ENCODE data around the gene KIF6.

Gene KIF6

DNA sequence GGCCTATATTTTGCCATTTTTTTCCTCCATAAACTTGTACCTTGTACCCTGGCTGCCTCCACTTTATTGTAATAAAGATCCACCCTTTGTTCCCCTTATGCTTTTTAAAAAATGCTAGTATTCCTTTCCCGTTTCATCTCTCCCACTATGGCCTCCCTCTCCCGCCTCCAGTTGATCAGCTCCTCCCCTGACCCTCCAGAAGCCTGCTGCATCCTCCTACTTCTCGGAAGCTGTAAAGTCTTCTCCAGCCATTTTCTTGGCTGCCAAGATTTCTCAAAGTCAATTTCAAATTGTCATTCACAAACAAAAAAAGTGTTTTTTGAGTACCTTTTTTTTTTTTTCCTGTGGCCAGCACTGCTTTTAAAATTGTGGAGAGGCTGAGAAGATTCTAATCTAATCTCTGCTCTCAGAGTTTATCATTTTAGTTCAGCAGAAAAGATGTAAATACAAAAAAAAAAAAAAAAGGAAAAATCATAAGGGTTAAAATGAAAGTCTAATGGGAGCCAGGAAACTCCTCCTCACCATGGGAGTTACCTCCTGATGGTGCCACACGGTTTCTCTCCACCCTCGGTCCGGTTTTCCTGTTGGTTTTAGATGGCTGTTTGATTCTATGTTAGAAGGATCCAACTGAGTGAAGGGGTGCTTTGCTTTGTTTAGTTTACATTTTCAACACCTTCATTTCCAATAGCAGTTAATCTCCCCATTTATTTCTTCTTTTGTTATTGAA lies 299.7 kb downstream of the KIF6 start:
- no peak for DNase-seq (ENCODE audit: low spot score)
- H3K27ac ChIP-seq = no peak overlapping the region
- TF ChIP-seq, protein P1, sequence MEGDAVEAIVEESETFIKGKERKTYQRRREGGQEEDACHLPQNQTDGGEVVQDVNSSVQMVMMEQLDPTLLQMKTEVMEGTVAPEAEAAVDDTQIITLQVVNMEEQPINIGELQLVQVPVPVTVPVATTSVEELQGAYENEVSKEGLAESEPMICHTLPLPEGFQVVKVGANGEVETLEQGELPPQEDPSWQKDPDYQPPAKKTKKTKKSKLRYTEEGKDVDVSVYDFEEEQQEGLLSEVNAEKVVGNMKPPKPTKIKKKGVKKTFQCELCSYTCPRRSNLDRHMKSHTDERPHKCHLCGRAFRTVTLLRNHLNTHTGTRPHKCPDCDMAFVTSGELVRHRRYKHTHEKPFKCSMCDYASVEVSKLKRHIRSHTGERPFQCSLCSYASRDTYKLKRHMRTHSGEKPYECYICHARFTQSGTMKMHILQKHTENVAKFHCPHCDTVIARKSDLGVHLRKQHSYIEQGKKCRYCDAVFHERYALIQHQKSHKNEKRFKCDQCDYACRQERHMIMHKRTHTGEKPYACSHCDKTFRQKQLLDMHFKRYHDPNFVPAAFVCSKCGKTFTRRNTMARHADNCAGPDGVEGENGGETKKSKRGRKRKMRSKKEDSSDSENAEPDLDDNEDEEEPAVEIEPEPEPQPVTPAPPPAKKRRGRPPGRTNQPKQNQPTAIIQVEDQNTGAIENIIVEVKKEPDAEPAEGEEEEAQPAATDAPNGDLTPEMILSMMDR (IDR thresholded peaks at IDR 0.05) = no peak
- H3K4me3 ChIP-seq = no peak overlapping the region

DNA sequence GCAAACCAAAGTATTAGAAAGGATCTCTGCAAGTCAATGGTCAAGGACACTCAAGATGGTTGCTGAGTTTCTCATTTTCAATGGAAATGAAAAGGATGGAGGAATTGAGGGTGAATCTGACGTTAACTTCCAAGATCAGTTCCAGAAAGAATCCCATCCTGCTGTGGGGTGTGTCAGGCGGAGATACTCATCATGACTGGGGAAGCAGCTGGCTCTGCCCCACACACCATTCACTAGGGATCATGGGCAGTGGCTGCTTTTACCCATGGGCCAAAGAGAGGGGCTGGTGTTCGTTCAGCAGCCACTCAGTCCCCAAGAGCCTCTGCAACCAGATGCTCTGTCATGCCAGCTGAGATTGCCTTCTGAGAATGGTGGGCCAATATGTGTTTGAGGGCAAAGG lies 300.4 kb downstream of the KIF6 start:
- DNase-seq (ENCODE audit: low spot score) = no peak
- no peak overlapping the region for H3K4me3 ChIP-seq
- TF ChIP-seq, protein P1 (IDR thresholded peaks at IDR 0.05) = no peak
- no peak overlapping the region for H3K27ac ChIP-seq

DNA sequence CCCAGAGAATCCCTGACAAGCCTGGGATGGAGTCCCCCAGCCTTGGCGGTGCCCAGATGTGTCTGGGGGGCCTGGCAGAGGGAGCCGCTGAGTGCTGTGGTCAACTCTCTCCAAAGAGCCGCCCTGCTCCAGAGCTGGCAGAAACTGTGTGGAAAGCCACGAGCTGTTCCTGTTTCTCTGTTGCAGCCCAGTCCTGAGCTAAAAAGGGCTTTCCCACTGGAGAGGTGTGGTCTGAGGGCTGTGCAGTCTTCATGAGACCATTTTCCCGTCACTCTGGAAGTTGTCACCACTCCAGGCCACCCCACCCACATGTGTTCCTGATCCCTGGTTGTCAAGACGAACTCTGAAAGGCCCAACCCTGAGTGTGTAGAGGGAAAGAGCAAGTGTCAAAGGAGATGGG lies 303.0 kb downstream of the KIF6 start:
- TF ChIP-seq, protein P1 (IDR thresholded peaks at IDR 0.05) = no peak
- no peak for DNase-seq (ENCODE audit: low spot score)
- Histone ChIP-seq H3K27ac (peak overlapping the region; percentile 52 to 74), H3K4me3 (no peak overlapping the region)

DNA sequence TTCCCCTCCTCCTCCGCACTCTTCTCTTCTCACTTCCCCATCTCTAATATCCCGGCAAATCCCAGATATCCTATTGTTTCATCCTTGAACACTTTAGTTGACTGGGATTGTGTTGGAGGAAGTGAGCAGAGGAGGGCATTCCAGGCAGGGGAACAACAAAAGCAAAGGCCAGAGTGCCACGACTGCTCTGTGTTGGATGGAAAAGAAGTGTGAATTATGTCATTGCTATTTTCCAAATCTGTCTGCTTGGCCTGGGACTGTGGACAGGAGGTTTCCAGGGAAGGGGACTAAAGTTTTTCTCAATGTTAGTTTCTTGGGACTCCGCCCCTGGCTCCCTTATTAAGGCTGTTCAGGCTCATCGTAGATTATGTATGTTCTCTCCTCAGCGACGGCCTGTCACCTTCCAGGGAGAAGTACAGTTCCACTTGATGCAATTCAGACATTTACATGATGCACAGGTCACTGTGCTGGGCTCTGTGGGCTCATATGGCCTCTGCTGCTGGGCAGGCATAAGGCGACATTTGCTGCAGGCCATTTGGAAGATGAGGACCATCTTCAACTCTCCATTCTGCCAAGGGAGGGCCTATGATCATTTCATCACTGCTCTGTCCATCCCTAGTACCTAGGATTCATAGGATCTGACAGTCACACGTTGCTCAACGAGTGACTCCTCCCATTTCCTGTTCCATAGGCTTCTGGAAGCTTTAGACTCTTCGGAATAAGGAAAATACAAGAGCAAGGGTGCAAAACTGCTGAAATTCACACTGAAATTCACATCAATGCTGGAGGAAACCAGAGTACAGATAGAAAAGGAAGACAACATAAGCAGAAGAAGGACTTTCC lies 303.6 kb downstream of the KIF6 start:
- peak overlapping the region; percentile 60 to 74 for H3K27ac ChIP-seq
- TF ChIP-seq, protein P1 (IDR thresholded peaks at IDR 0.05) = no peak

DNA sequence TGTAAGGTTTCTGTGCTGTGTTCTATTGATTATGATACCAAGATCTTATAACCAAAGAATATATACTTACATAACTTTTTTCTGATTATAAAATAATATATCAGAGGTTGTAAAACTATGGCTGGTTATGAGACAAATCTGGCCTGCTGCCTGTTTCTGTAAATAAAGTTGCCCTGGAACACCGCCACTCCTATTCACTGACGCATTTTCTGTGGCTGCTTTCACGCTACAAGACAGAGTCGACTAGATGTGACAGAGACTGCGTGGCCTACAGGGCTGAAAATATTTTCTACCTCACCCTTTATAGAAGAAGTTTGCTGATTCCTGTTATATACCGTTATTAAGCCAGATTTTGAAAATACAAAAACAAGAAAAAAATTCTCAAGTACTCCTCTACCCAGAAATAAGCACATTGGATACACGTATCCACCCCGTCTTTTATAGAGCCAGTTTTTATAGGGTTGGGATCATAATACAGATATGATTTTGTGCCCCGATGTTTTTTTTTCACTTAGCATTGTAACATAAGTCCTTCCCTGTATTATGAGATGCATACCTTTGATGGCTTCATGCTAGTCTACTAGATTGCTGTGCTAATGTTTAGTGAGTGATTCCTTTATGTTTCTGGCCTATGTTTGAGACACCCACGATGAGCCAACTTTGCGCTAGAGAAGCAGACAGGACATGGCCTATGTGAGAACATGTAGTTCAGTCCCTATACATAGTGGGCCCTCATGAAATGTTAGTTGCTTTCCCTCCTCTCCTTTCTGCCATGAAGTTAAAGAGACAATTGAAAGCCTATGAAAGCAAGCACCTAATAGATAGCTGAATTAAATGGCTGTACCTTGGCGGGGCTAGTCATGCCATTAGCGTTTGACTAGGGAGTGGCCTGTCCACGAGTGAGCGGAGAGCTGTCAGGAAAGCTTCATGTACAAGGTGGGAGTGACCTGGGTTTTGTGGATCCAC lies 304.6 kb downstream of the KIF6 start:
- DNase-seq (ENCODE audit: low spot score) = no peak
- TF ChIP-seq, protein P1 (IDR thresholded peaks at IDR 0.05) = no peak
- Histone ChIP-seq H3K27ac (peak overlapping the region; percentile 30 to 60), H3K4me3 (no peak overlapping the region)

More for the DNA sequence above, 303.6 kb downstream of the KIF6 start:
- no peak overlapping the region for H3K4me3 ChIP-seq
- DNase-seq (ENCODE audit: low spot score) = no peak

DNA sequence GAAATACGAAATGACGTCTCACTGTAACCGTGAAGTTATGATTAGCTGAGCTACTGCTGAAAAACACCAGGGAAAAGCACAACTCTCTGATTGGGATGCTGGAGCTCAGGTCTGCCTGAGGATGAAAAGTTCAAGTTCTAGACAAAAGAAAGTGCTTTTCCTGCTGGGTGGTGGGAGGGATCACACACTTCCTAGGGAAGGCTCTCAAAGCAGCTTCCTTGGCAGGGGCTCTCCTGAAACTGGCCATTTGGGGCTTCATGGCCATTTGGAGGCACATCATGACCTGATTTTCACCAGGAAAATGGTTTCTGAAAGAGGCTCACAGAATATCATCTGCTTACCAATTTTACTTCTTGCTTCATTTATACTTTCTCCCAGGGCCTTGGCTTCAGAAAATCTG lies 305.6 kb downstream of the KIF6 start:
- Histone ChIP-seq H3K4me3 (no peak overlapping the region), H3K27ac (no peak overlapping the region)
- TF ChIP-seq, protein P1 (IDR thresholded peaks at IDR 0.05) = no peak
- no peak for DNase-seq (ENCODE audit: low spot score)
